ENCODE measurements around the gene CINP. TPM values are rescaled to one million over a fixed set of nuclear protein-coding genes. Genes with fewer than 3 reads are reported as not detected.
A peak's percentile ranks its signal among the peaks of the same experiment; 100 is the strongest.

The CINP gene
- total and polyA plus RNA-seq, 2 of the 13 experiments (the other 11 are each of a cell fraction or from before 2014, with no cell fraction given), result 32.8 to 42.8 TPM

- TF ChIP-seq MTERF4 (CRISPR knock-in tag; IDR thresholded peaks at IDR 0.05) (no peak), HNRNPH1 (optimal IDR thresholded peaks at IDR 0.05; ENCODE audit: low read depth, low read length) (no peak), RNF219 (CRISPR knock-in tag; IDR thresholded peaks at IDR 0.05) (no peak), TCF12 (IDR thresholded peaks at IDR 0.05) (no peak), TCF12 (CRISPR knock-in tag; IDR thresholded peaks at IDR 0.05) (0 out of 2 replicates have a peak, but pooled peaks have one; percentile 44), DNMT3B (CRISPR knock-in tag; conservative IDR thresholded peaks at IDR 0.05) (no peak), ZNF777 (CRISPR knock-in tag; IDR thresholded peaks at IDR 0.05) (peak; percentile 97), RBFOX2 (IDR thresholded peaks at IDR 0.05; ENCODE audit: low read depth, low read length) (peak; percentile 51), ZNF691 (CRISPR knock-in tag; IDR thresholded peaks at IDR 0.05; ENCODE audit: borderline replicate concordance, low read depth) (0 out of 2 replicates have a peak, but pooled peaks have one; percentile 3), ZBTB26 (CRISPR knock-in tag; IDR thresholded peaks at IDR 0.05; ENCODE audit: borderline replicate concordance) (no peak), SYNCRIP (IDR thresholded peaks at IDR 0.05; ENCODE audit: insufficient read depth, low read depth, low read length) (no peak), IKZF4 (CRISPR knock-in tag; IDR thresholded peaks at IDR 0.05; ENCODE audit: borderline replicate concordance, low read depth, not compliant biosample characterization) (peak; percentile 65), CTCF (CRISPR knock-in tag; IDR thresholded peaks at IDR 0.05) (no peak), ZNF142 (CRISPR knock-in tag; IDR thresholded peaks at IDR 0.05) (0 out of 2 replicates have a peak, but pooled peaks have one; percentile 7)
These were observed 673 bp upstream of the CINP start (continued) for GRCh38 chr14:102363182-102363943.
